Measurements from ENCODE around the gene CLCNKA.
"Not testable (repeated sequence)": the region's sequence is repeated elsewhere in the genome, so short reads cannot be mapped to it uniquely, and the experiment has no call there.

CLCNKA gene

DNA sequence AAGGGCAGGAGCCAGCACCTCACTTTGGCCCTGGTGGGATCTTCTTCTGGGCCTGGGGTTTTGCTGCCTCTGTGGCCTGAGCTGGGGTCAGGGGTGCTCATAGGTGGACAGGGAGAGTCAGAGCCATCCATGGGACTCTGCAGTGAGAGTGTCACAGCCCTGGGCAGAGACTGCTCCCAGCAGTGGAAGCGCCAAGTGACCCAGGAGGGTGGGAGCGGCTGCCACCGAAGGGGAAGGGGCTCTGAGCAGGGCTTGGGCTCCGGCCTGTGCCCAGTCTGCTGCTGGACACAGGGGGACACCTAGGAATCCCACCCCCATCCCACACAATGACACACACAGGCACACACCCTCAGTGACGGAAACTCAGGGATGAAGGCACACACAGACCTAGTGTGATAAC lies 22.1 kb downstream of the CLCNKA start:
- no peak for DNase-seq

- DNase-seq: no peak
Measured at GRCh38 chr1:16046842-16047241, 25.0 kb downstream of the CLCNKA start.

GRCh38 chr1:16047791-16048475 lies 26.1 kb downstream of the CLCNKA start:
- no peak for DNase-seq

GRCh38 chr1:16048573-16049189 lies 26.8 kb downstream of the CLCNKA start:
- DNase-seq: peak; percentile 38 to 84

DNA sequence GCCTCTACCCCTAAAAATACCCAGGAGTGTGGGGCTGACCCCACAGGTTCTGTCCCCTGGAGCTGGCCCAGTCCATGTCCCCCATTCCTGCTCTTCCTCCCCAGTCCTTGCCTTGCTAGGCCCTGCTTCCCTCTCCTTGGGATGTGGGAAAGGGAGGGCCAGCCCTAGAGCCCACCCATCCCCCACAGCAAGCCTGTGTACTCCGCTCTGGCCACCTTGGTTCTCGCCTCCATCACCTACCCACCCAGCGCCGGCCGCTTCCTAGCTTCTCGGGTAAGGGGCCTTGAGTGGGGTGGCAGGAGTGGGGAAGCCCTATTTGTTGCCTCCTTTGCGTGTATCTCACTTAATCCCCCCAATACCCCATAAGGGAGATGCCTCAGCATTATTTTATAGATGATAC lies 28.5 kb downstream of the CLCNKA start:
- no peak for DNase-seq

GRCh38 chr1:16051039-16051438 lies 29.2 kb downstream of the CLCNKA start:
- no peak for DNase-seq

GRCh38 chr1:16051949-16052348 lies 30.1 kb downstream of the CLCNKA start:
- not testable (repeated sequence) for DNase-seq

DNA sequence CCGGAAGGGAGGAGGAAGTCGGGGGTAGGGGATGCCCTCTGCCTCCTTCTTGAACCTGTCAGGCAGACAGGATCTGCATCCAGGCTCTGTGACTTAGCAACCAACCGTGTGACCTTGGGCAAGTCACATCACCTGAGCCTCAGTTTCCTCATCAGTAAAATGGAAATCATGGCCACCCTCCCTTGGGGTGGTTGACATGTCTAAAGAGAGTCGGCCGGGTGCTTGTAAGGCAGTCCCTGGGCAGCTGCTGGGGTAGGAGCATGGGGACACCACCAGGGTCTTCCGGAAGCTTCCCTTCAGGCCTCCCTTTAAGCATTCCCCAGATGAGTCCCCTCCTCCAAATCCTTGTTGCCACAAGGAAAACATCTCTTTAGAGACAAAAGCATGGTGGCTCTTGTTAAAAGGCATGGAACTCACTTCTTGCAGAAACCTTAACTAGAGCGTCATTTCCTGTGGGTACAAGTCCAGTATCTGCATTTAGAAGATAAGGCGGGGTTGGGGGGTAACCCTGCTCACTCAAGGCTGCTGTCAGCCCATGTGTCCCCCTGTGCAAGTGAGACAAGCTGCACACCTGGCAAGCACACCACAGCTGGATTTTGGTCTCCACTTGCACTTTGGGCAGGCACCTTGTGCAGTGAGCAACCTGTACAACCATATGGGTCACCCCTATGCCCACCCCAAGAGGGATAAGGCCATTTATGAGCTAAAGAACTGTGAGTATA lies 32.1 kb downstream of the CLCNKA start:
- DNase-seq: no peak

DNA sequence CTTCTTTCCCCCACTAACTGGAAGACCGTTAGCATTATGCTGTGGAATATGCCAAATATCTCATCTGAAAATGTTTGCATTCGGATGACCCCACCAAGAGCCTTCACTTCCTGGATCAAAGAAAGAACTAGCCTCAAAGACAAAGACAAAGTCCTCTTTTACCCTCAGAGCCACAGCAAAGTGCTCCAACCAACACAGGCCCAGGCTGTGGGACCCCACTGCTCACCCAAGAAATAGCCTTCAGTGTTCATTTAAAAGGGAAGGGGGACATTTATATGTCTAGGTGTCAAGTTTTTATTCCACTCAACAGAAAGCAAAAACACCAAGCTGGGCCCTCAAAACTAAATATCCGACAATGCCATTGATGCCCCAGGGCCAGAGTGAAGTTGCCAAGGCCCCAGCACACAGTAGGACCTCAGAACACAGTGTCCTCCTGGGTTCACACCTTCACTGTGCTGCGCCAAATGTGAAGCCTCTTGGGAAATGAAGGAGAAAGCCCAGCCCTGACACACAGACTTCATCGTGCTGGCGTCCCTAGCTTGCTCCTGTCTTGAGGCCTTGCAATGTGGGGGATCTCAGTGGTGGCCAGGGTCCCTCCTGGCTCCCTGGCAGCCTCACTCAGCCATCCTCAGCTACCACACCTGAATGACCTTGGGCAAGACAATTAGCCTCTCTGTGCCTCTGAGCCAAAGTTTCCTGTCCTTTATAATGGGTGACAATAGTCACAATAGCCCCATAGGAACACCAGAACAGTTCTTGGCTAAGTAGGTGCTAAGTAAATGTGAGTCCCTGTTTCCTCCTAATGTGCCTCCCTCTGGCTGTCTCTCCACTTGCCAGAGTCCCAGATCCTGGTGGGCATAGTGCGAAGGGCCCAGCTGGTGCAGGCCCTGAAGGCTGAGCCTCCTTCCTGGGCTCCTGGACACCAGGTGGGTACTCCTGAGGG lies 33.0 kb downstream of the CLCNKA start:
- no peak for DNase-seq

GRCh38 chr1:16055613-16056520 lies 34.0 kb downstream of the CLCNKA start:
- peak; percentile 91 to 97 for DNase-seq

- DNase-seq: not testable (repeated sequence)
Measured at GRCh38 chr1:16056521-16056912, 34.7 kb downstream of the CLCNKA start.

- DNase-seq: not testable (repeated sequence)
Measured at GRCh38 chr1:16057314-16057915, 35.6 kb downstream of the CLCNKA start.

GRCh38 chr1:16058394-16059120 lies 36.7 kb downstream of the CLCNKA start:
- DNase-seq: not testable (repeated sequence)

DNA sequence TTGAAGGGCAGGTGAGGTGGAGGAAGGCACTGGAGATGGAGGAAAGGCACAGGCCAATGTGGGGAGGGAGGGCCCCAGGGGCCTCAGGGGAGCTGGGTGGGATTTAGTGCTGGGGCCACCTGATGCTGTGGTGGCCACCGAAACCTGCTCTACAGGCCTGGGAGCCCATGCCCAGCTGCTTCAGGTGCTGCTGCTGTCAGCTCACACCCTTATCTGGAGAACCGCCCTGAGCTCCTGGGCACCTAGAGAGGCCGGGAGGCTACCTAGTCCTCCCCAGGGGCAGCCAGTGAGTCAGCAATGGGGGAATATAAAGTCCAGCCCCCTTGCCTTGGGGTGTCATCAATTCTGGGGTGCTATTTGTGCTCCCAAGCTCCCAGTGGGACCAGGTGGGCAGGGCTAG lies 39.4 kb downstream of the CLCNKA start:
- DNase-seq: peak; percentile 48 to 77

- not testable (repeated sequence) for DNase-seq
Measured at GRCh38 chr1:16061989-16062686, 40.3 kb downstream of the CLCNKA start.

DNA sequence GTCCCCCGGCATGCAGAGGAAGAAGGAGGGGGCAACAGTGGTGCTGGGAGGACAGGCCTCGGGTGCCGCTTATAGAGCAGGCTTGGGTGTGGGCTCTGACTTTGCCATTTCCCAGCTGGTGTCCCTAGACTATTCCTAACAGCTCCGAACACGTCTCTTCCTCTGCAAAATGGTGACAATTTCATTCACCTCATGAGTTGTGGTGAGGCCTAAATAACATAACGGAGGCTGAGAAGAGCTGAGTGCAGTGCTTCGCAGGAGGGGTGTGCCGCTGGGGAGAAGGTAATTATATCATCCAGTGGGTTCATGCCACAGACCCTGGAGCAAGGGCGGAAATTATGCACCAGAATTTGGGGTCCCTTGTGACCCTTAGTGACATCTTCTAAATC lies 40.8 kb downstream of the CLCNKA start:
- DNase-seq: not testable (repeated sequence)

- no peak for DNase-seq
Measured at GRCh38 chr1:16063226-16063829, 41.5 kb downstream of the CLCNKA start.

- no peak for DNase-seq
Measured at GRCh38 chr1:16063921-16064320, 42.1 kb downstream of the CLCNKA start.

- DNase-seq: no peak
Measured at GRCh38 chr1:16064536-16065268, 42.9 kb downstream of the CLCNKA start.
